ENCODE measurements around the gene KCNAB3.

The KCNAB3 gene

DNA sequence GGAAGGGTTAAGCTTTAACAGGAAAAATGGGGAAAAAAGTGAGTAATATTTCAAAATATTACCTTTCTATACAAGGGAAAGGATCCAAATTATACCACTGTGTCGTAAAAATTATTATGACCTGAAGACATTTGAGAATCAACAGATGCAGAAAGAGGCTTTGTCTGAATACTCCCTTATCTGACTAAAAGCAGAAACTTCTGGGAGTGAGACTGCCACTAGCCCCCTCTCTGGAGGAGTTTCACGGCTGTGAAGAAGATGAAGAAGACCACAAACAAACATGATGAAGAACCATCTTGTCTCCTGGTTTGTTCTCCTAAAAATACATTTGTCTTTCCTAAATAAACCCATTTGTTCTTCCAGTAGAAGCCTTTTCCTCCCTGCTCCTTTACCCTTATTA, 31.8 kb upstream of the KCNAB3 start:
- TF ChIP-seq RAD21 (IDR thresholded peaks at IDR 0.05; ENCODE audit: low read depth) (no peak), YY1 (IDR thresholded peaks at IDR 0.05; ENCODE audit: low read depth) (no peak), ZBTB7A (IDR thresholded peaks at IDR 0.05; ENCODE audit: low read depth) (no peak), TAF1 (IDR thresholded peaks at IDR 0.05; ENCODE audit: low read depth) (no peak), CEBPB (IDR thresholded peaks at IDR 0.05) (no peak), FOXM1 (IDR thresholded peaks at IDR 0.05; ENCODE audit: borderline replicate concordance, low read depth) (no peak), CREB1 (IDR thresholded peaks at IDR 0.05; ENCODE audit: low read depth) (no peak), EP300 (IDR thresholded peaks at IDR 0.05; ENCODE audit: borderline replicate concordance) (no peak), TCF12 (IDR thresholded peaks at IDR 0.05; ENCODE audit: low read depth) (no peak), EGR1 (IDR thresholded peaks at IDR 0.05) (no peak), NFIC (IDR thresholded peaks at IDR 0.05) (no peak), TEAD4 (IDR thresholded peaks at IDR 0.05) (no peak)
- TF ChIP-seq, protein P1, sequence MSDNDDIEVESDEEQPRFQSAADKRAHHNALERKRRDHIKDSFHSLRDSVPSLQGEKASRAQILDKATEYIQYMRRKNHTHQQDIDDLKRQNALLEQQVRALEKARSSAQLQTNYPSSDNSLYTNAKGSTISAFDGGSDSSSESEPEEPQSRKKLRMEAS (IDR thresholded peaks at IDR 0.05): no peak
- TF ChIP-seq, protein P2, sequence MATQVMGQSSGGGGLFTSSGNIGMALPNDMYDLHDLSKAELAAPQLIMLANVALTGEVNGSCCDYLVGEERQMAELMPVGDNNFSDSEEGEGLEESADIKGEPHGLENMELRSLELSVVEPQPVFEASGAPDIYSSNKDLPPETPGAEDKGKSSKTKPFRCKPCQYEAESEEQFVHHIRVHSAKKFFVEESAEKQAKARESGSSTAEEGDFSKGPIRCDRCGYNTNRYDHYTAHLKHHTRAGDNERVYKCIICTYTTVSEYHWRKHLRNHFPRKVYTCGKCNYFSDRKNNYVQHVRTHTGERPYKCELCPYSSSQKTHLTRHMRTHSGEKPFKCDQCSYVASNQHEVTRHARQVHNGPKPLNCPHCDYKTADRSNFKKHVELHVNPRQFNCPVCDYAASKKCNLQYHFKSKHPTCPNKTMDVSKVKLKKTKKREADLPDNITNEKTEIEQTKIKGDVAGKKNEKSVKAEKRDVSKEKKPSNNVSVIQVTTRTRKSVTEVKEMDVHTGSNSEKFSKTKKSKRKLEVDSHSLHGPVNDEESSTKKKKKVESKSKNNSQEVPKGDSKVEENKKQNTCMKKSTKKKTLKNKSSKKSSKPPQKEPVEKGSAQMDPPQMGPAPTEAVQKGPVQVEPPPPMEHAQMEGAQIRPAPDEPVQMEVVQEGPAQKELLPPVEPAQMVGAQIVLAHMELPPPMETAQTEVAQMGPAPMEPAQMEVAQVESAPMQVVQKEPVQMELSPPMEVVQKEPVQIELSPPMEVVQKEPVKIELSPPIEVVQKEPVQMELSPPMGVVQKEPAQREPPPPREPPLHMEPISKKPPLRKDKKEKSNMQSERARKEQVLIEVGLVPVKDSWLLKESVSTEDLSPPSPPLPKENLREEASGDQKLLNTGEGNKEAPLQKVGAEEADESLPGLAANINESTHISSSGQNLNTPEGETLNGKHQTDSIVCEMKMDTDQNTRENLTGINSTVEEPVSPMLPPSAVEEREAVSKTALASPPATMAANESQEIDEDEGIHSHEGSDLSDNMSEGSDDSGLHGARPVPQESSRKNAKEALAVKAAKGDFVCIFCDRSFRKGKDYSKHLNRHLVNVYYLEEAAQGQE (IDR thresholded peaks at IDR 0.05; ENCODE audit: low read depth): no peak
- TF ChIP-seq, protein P3, sequence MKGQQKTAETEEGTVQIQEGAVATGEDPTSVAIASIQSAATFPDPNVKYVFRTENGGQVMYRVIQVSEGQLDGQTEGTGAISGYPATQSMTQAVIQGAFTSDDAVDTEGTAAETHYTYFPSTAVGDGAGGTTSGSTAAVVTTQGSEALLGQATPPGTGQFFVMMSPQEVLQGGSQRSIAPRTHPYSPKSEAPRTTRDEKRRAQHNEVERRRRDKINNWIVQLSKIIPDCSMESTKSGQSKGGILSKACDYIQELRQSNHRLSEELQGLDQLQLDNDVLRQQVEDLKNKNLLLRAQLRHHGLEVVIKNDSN (IDR thresholded peaks at IDR 0.05): no peak

DNA sequence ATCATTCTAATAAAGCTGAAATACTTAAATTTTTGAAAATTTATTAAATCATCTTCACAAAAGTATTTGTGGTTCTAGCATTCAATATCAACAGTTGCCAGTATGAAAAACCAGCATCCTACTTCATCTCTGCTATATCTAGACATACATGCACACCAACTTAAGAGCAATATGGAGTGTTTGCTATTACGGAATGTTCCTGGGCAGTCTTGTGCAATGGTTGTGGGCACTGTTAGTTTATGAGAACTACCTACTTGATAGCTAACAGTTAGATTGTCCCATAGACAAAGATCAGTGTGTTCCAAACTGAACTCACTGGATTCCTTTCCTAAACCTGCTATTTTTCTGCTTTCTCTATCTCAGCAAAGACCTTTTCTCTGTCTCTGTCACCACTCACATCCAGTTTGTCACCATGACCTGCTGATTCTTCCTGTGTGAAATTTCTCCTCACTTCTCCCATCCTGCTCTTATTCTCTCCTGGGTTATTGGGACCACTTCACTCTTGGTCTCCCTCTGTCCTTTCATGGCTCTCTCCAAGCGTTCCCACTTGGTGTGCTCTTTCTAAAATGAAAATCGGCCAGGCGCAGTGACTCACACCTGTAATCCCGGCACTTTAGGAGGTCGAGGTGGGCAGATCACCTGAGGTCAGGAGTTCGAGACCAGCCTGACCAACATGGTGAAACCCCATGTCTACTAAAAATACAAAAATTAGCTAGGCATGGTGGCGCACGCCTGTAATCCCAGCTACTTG, 30.0 kb upstream of the KCNAB3 start:
- TF ChIP-seq CEBPB (IDR thresholded peaks at IDR 0.05) (no peak), CREB1 (IDR thresholded peaks at IDR 0.05; ENCODE audit: low read depth) (no peak), YY1 (IDR thresholded peaks at IDR 0.05; ENCODE audit: low read depth) (no peak), EP300 (IDR thresholded peaks at IDR 0.05; ENCODE audit: borderline replicate concordance) (no peak), EGR1 (IDR thresholded peaks at IDR 0.05) (no peak), TAF1 (IDR thresholded peaks at IDR 0.05; ENCODE audit: low read depth) (no peak), TEAD4 (IDR thresholded peaks at IDR 0.05) (no peak), NFIC (IDR thresholded peaks at IDR 0.05) (no peak), RAD21 (IDR thresholded peaks at IDR 0.05; ENCODE audit: low read depth) (no peak), TCF12 (IDR thresholded peaks at IDR 0.05; ENCODE audit: low read depth) (no peak)
- TF ChIP-seq, protein P2 (IDR thresholded peaks at IDR 0.05; ENCODE audit: low read depth): no peak
- TF ChIP-seq, protein P1 (IDR thresholded peaks at IDR 0.05): no peak

DNA sequence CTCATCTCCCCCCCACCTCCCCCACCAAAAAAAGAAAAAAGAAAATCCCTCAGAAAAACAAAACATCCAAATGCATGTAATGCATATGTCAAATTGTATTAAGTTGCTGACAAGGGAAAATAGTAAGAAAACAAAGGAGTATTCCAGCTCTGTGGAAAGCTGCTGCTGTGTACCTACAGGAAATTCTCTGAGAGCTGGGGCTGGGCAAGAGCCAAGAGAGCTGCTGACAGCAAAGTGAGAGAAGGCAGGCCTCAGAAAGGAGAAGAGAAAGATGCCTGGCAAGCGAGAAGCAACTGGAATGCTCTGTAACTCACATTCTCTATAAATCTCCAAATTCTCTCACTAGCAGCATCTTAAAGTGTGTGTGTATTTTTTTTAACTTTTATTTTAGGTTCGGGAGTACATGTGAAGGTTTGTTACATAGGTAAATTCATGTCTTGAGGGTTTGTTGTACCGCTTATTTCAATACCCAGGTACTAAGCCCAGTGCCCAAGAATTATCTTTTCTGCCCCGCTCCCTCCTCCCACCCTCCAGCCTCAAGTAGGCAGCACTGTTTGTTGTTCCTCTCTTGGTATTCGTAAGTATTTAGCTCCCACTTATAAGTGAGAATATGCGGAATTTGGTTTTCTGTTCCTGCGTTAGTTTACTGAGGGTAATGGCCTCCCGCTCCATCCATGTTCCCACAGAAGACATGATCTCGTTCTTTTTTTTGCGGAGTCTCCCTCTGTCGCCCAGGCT, 26.7 kb upstream of the KCNAB3 start:
- TF ChIP-seq CREB1 (IDR thresholded peaks at IDR 0.05; ENCODE audit: low read depth) (no peak), ZBTB7A (IDR thresholded peaks at IDR 0.05; ENCODE audit: low read depth) (no peak), TCF12 (IDR thresholded peaks at IDR 0.05; ENCODE audit: low read depth) (no peak)
- TF ChIP-seq, protein P1 (IDR thresholded peaks at IDR 0.05): no peak

DNA sequence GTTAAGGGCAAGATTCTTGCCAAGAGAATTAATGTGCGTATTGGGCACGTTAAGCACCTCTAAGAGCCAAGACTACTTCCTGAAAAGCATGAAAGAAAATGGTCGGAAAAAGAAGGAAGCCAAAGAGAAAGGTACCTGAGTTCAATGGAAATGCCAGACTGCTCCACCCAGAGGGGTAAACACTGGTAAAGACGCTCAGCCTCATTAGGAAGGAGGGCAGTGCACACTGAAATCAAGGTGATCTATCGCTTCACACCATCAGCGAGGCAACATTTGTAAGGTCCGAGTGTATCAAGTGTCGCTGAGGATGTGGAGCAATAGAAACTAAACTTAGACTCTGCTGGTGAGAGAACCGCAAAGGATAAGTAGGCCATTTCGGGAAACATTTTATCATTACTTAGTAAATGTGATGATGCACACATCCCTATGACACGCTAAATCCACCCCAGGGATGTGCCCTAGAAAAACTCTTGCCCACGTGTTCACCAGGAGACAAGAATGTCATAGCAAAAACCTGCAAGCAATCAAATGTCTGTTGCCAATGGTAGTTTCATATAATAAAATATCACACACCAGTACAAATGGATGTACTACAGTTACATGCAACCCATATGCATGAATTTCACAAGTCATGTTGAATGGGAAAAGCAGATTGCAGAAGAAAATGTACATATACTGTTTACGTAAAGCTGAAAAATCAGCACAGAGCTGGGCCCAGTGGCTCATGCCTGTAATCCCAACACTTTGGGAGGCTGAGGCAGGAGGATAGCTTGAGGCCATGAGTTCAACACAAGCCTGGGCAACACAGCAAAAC, 26.0 kb upstream of the KCNAB3 start:
- TF ChIP-seq, protein P1 (IDR thresholded peaks at IDR 0.05): no peak
- TF ChIP-seq, protein P2 (IDR thresholded peaks at IDR 0.05; ENCODE audit: low read depth): no peak
- TF ChIP-seq TCF12 (IDR thresholded peaks at IDR 0.05; ENCODE audit: low read depth) (no peak), CREB1 (IDR thresholded peaks at IDR 0.05; ENCODE audit: low read depth) (no peak), RAD21 (IDR thresholded peaks at IDR 0.05; ENCODE audit: low read depth) (no peak), EP300 (IDR thresholded peaks at IDR 0.05; ENCODE audit: borderline replicate concordance) (no peak), YY1 (IDR thresholded peaks at IDR 0.05; ENCODE audit: low read depth) (no peak), TEAD4 (IDR thresholded peaks at IDR 0.05) (no peak), CEBPB (IDR thresholded peaks at IDR 0.05) (no peak), FOXM1 (IDR thresholded peaks at IDR 0.05; ENCODE audit: borderline replicate concordance, low read depth) (no peak), TAF1 (IDR thresholded peaks at IDR 0.05; ENCODE audit: low read depth) (no peak)
- TF ChIP-seq, protein P3 (IDR thresholded peaks at IDR 0.05): no peak
